Kidney (tissue), 14 donors: ENCODE results near the gene LBX2. TPM values are rescaled to one million over a fixed set of nuclear protein-coding genes. Genes with fewer than 3 reads are reported as not detected.
A peak's percentile ranks its signal among the peaks of the same experiment; 100 is the strongest.

ENCODE experiments used
- DNase-seq, 5 donors: peaks; one replicate each; pipeline ENCODE4 v3.0.0-alpha.2; 2013 to 2020
- FAIRE-seq: peaks from 2 replicates; lab custom pipeline; 2012; peaks lifted over from hg19 to GRCh38; lab: Jason Lieb, UNC
- H3K27ac ChIP-seq, 2 donors: one replicate each; pipeline ENCODE4 v1.7.0; 2013; ENCODE audit warnings: low read depth in 2 of 2, low read length in 2 of 2, inconsistent platforms in 1 of 2
- H3K27me3 ChIP-seq: one replicate; pipeline ENCODE4 v1.7.1; 2013; ENCODE audit warnings: low read length, inconsistent platforms; ENCODE audit not compliant: control insufficient read depth, insufficient read depth
- H3K36me3 ChIP-seq, 3 donors: one replicate each; pipeline versions ENCODE4 v1.7.0 to v1.7.1; 2013; ENCODE audit warnings: low read length in 3 of 3, control low read depth in 1 of 3, inconsistent platforms in 1 of 3; ENCODE audit not compliant: insufficient read depth in 3 of 3, control insufficient read depth in 2 of 3
- H3K4me1 ChIP-seq, 3 donors: one replicate each; pipeline versions ENCODE4 v1.7.0 to v1.7.1; 2013; ENCODE audit warnings: low read length in 3 of 3, inconsistent platforms in 1 of 3, low read depth in 1 of 3; ENCODE audit not compliant: control insufficient read depth in 2 of 3, insufficient read depth in 2 of 3
- H3K4me3 ChIP-seq, 3 donors: one replicate each; pipeline versions ENCODE4 v1.7.0 to v1.8.1; 2013; ENCODE audit warnings: low read length in 3 of 3, control low read depth in 1 of 3, inconsistent platforms in 1 of 3
- H3K9ac ChIP-seq, 3 donors: one replicate each; pipeline versions ENCODE4 v1.7.0 to v1.7.1; 2013; ENCODE audit warnings: low read length in 3 of 3, control low read depth in 1 of 3, inconsistent platforms in 1 of 3
- H3K9me3 ChIP-seq, 3 donors: one replicate each; pipeline versions ENCODE4 v1.7.0 to v1.7.1; 2013; ENCODE audit warnings: low read length in 3 of 3, control low read depth in 1 of 3, inconsistent platforms in 1 of 3; ENCODE audit not compliant: control insufficient read depth in 2 of 3, insufficient read depth in 1 of 3
- intact Hi-C: fragments of 100-400 bp; cut with DNase I; formaldehyde crosslinking; loops from one replicate; pipeline ENCODE4 v1.11.1; 2022
- polyA plus RNA-seq: library from polyadenylated mRNA; stranded (reverse); fragments of 350-450 nt; fragmentation: Illumina TruSeq; extraction: RNeasy Lipid Tissue Mini Kit (QIAGEN cat#74804); gene quantifications from one replicate; pipeline ENCODE4 v1.2.3, GENCODE V29; 2014; ENCODE audit warnings: low read depth, low replicate concordance; ENCODE audit not compliant: insufficient read depth
- total RNA-seq: library from RNA; stranded (reverse); fragmentation: NEBNext Ultra II Directional; extraction: Animal tissue kit (Norgen Biotek cat#: 25700); gene quantifications from one replicate; pipeline ENCODE4 v1.2.1, GENCODE V29; 2021
- TF ChIP-seq, protein P1 (sequence below): IDR thresholded peaks from 3 replicates; pipeline ENCODE4 v1.5.1; 2012; ENCODE audit warnings: mild to moderate bottlenecking, moderate library complexity, borderline replicate concordance; ENCODE audit not compliant: insufficient read depth; ENCODE audit errors: extremely low read depth
- donor health status: control.
- donor health status: control.
- donor health status: control.
- donor health status: control.
- donor health status: control.
- donor health status: DM: yes; HTN: yes; CAD: no.
- donor health status: Normal renal cell carcinoma (clear cell type).

The LBX2 gene
- total and polyA plus RNA-seq, 2 donors from 2014 or later: 1.5 to 2.5 TPM

DNA sequence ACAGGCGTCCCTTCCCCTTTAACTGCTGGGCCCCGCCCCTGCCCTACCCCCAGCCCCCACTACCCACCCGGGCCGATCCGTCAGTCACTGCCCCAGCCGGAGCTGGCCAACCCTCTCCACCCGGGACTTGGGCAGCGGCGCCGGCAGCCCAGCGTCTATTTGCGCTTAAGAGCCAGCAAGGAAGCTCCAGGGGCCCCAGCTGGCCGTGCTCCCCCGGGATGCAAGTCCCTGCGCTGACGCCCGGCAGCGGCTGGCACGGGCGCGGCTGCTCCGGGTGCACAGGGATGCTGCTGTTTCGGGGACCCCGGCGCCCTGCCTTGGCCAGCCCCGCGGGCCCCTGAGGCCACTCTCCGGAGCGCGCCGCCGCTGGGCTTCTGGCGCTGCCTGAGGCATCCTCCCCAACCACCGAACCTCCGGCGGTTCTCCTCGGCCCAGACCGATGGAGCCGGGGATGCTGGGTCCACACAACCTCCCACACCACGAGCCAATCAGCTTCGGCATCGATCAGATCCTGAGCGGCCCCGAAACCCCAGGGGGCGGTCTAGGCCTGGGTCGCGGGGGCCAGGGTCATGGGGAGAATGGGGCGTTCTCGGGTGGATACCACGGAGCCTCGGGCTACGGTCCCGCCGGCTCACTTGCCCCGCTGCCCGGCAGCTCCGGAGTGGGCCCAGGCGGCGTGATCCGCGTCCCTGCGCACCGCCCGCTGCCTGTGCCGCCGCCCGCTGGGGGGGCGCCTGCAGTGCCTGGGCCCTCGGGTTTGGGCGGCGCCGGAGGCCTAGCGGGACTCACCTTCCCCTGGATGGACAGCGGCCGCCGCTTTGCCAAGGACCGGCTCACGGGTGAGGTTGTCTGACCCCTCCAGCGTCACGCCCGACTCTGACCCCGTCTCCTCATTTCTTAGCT lies 15.2 kb upstream of the LBX2 start, which contains the start of gene TLX2:
TSS of gene TLX2 (plus strand) at position 83 of the 903 bp plus-strand sequence. CDS start at position 440, 357 bp downstream.
- FAIRE-seq: no peak
- Histone ChIP-seq H3K9ac (no peak within 1 kb of the TSS), H3K4me1 (peaks cover 0 to 5% (median 0%) of the 10 kb centered on the region in 3 donors), H3K27ac (no peak within 1 kb of the TSS), H3K36me3 (no peaks in the 10 kb centered on the region), H3K4me3 (no peak within 1 kb of the TSS), H3K9me3 (no peaks in the 10 kb centered on the region), H3K27me3 (peaks cover 68% of the 10 kb centered on the region)
- TF ChIP-seq, protein P1, sequence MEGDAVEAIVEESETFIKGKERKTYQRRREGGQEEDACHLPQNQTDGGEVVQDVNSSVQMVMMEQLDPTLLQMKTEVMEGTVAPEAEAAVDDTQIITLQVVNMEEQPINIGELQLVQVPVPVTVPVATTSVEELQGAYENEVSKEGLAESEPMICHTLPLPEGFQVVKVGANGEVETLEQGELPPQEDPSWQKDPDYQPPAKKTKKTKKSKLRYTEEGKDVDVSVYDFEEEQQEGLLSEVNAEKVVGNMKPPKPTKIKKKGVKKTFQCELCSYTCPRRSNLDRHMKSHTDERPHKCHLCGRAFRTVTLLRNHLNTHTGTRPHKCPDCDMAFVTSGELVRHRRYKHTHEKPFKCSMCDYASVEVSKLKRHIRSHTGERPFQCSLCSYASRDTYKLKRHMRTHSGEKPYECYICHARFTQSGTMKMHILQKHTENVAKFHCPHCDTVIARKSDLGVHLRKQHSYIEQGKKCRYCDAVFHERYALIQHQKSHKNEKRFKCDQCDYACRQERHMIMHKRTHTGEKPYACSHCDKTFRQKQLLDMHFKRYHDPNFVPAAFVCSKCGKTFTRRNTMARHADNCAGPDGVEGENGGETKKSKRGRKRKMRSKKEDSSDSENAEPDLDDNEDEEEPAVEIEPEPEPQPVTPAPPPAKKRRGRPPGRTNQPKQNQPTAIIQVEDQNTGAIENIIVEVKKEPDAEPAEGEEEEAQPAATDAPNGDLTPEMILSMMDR: no peak
- DNase-seq: peak; percentile 35 to 83 (median 37)
- intact Hi-C loops: no loop called here

DNA sequence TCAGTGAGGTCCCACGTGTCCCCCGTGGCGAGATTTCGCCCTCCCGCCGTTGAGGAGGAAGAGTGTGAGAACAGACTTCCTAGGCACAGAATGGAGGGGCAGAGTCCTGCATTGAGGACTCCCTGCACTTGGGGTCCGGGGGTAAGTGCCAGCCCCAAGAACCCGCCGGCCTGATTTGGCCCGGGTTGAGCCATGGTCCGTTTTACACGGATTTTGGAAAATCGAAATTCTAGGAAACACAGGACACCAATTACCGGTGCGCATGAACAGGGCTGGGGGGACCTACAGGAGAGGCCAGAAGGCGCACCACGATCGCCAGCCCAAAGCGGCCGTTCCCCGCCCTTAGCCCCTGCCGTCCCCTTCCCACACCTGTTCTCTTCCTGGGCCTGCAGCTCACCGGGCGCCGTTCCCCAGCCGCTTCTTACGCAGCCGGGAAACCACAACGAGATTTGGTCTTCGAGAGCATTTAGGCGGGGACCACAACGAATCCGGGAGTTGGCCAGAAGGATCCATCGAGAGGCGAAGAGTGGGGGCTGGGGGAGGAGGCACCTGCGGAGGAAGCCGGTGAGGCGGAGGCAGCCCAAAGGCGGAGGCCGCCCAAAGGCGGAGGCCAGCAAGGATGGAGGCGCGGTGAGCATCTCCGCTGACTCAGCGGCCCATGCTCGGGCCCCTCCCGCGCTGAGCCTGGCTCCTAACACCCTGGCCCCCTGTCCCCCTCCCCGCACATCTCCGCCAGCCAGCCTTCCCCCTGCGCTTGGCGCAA lies 14.4 kb upstream of the LBX2 start:
- no peak overlapping the region for H3K4me3 ChIP-seq
- intact Hi-C loops: no loop called here

DNA sequence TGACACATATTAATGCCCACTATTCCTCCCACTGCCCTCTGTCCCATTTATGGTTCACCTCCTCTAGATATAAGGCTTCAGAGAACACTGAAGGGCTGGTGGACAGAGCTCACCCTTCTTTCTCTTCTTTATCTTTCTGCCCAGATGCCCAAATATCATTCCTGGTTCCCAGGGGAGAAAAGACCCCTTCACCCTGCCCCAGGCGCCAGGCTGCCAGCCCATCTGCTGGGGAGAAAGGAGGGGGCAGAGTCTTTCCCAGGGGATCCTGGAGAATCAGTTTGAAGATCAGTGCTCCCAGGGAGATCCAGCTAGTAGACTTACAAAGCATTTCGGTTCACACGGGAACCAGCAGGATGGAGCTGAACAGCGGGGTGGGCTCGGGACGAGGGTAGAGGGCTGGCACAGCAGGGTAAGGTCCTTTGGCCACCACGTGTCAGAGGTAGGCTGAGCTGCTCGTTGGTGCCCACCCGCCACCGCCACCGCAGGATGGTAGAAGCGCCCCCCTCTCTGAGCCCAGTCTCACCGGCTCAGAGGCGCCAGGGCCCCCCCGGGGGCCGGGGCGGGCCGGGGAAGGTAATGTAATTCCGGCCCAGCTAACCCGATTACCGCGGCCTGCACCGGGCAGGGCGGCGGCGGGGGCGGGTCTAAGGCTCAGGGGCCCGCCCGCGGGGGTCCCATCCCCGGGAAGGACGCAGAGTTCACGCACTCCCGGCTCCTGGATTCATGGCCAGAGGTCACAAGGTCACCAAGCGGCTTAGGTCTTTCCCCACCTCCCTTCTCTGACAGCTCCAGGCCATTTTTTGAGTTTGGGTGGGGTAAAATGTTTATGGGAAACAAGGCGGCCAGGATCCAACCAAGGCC lies 13.6 kb upstream of the LBX2 start:
- Histone ChIP-seq H3K9ac (no peak overlapping the region), H3K4me3 (no peak overlapping the region), H3K27ac (no peak overlapping the region), H3K27me3 (peaks cover 62% of the 10 kb centered on the region), H3K36me3 (no peaks in the 10 kb centered on the region), H3K9me3 (no peaks in the 10 kb centered on the region), H3K4me1 (peaks cover 0 to 5% (median 0%) of the 10 kb centered on the region in 3 donors)
- DNase-seq (peak in 3 of 5 donors; percentile 16 to 70 (median 59)), FAIRE-seq (no peak)
- TF ChIP-seq, protein P1: no peak
- intact Hi-C loops: no loop called here

More for the DNA sequence above, 14.4 kb upstream of the LBX2 start:
- TF ChIP-seq, protein P1: no peak
- DNase-seq (peak in 4 of 5 donors; percentile 11 to 50 (median 36)), FAIRE-seq (no peak)
- Histone ChIP-seq H3K4me1 (peaks cover 0 to 5% (median 0%) of the 10 kb centered on the region in 3 donors), H3K27me3 (peaks cover 67% of the 10 kb centered on the region), H3K27ac (no peak overlapping the region), H3K9ac (no peak overlapping the region), H3K9me3 (no peaks in the 10 kb centered on the region), H3K36me3 (no peaks in the 10 kb centered on the region)
